Body of pancreas (tissue), 4 donors: Measurements from ENCODE around the gene GNAZ.

Experiments used
- POLR2A ChIP-seq, 3 donors: fragments of 450-650 bp; IDR thresholded peaks; one replicate each; pipeline ENCODE4 v1.6.1; 2016; ENCODE audit warnings: antibody characterized with exemption in 3 of 3, mild to moderate bottlenecking in 2 of 3
- TF ChIP-seq, protein P1 (sequence below), 7 experiments: fragments of 450-650 bp in 4 of 7; fragments of 200-600 bp in 3 of 7; sonication (generic) in 3 of 7; IDR thresholded peaks; one replicate each; pipeline ENCODE4 v1.5.1; 2016 to 2019; ENCODE audit warnings: antibody characterized with exemption in 7 of 7

DNA sequence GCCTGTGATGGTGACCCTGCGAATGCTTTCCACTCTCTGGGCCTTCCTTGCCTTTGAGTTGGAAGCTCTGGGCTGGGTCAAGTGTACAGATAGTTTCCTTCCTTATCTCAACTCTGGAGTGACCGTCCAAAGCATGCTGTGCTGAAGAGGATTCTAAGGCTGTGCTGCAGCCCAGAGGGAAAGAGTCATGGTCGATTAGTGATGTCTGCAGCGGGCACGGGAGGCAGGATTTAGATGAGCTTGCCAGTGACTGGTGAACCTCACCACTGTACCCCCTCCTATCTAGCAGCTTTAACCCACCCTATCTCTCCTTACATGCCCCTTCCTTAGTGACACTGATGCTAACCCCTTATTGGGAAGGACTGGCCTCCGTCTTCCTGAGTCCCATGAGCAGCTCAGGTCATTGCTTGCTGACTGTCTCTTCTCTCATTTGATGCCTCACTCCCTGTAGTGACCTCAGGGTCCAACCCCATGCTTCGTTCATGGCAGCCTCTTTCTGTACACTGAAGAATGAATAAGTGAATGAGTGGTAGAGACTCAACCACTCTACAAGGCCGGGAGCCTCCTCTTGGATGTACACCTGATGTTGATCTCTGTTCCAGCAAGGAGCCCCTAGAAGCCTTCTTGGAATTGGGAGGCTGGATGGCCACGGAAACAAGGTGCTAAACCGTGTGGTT lies 6.7 kb downstream of the GNAZ start:
- TF ChIP-seq, protein P1, sequence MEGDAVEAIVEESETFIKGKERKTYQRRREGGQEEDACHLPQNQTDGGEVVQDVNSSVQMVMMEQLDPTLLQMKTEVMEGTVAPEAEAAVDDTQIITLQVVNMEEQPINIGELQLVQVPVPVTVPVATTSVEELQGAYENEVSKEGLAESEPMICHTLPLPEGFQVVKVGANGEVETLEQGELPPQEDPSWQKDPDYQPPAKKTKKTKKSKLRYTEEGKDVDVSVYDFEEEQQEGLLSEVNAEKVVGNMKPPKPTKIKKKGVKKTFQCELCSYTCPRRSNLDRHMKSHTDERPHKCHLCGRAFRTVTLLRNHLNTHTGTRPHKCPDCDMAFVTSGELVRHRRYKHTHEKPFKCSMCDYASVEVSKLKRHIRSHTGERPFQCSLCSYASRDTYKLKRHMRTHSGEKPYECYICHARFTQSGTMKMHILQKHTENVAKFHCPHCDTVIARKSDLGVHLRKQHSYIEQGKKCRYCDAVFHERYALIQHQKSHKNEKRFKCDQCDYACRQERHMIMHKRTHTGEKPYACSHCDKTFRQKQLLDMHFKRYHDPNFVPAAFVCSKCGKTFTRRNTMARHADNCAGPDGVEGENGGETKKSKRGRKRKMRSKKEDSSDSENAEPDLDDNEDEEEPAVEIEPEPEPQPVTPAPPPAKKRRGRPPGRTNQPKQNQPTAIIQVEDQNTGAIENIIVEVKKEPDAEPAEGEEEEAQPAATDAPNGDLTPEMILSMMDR (IDR thresholded peaks at IDR 0.05) = no peak
- no peak for TF ChIP-seq POLR2A (IDR thresholded peaks at IDR 0.05)
